ENCODE results near the gene ACOT12.
"Not testable (repeated sequence)": the region's sequence is repeated elsewhere in the genome, so short reads cannot be mapped to it uniquely, and the experiment has no call there.

GRCh38 chr5:81338213-81338612, 55.7 kb downstream of the ACOT12 start:
- not testable (repeated sequence) for TF ChIP-seq EP300 (IDR thresholded peaks at IDR 0.05); POLR2A (IDR thresholded peaks at IDR 0.05; ENCODE audit: low read length); CTCF (IDR thresholded peaks at IDR 0.05); HMGXB4 (CRISPR knock-in tag; IDR thresholded peaks at IDR 0.05; ENCODE audit: borderline replicate concordance); SREBF2 (IDR thresholded peaks at IDR 0.05); MAZ (IDR thresholded peaks at IDR 0.05; ENCODE audit: borderline replicate concordance, low read depth, low read length)
